HepG2 (cell line): Measurements from ENCODE around the gene C1orf159. TPM values are rescaled to one million over a fixed set of nuclear protein-coding genes. Genes with fewer than 3 reads are reported as not detected.
A peak's percentile ranks its signal among the peaks of the same experiment; 100 is the strongest.

ENCODE experiments used
- GATAD2A ChIP-seq: IDR thresholded peaks from 2 replicates; pipeline ENCODE4 v1.6.1; 2016
- HCFC1 ChIP-seq: fragments of 150-350 bp; IDR thresholded peaks from 2 replicates; pipeline ENCODE4 v1.6.1; 2014; ENCODE audit warnings: low read depth, low read length
- ISL2 ChIP-seq: sonication (generic); formaldehyde crosslinking; IDR thresholded peaks from 2 replicates; pipeline ENCODE4 v1.5.0; 2020; ENCODE audit warnings: missing genetic modification reagents
- KDM5A ChIP-seq: fragments of 200-600 bp; sonication (generic); IDR thresholded peaks from 2 replicates; pipeline ENCODE4 v1.7.0; 2018; ENCODE audit warnings: antibody characterized with exemption, mild to moderate bottlenecking, low read length, borderline replicate concordance
- MTF1 ChIP-seq: sonication (generic); formaldehyde crosslinking; IDR thresholded peaks from 2 replicates; pipeline ENCODE4 v1.5.0; 2020; ENCODE audit warnings: missing genetic modification reagents
- POGK ChIP-seq: sonication (generic); formaldehyde crosslinking; conservative IDR thresholded peaks from 2 replicates; pipeline ENCODE4 v1.8.0; 2022; ENCODE audit warnings: mild to moderate bottlenecking, moderate library complexity, missing genetic modification reagents
- PPARG ChIP-seq: conservative IDR thresholded peaks from 2 replicates; pipeline ENCODE4 v1.6.1; 2016; ENCODE audit warnings: missing biosample characterization, missing genetic modification reagents
- RBAK ChIP-seq: sonication (generic); formaldehyde crosslinking; IDR thresholded peaks from 2 replicates; pipeline ENCODE4 v1.5.1; 2020; ENCODE audit warnings: mild to moderate bottlenecking, missing genetic modification reagents
- REPIN1 ChIP-seq: sonication (generic); formaldehyde crosslinking; IDR thresholded peaks from 2 replicates; pipeline ENCODE4 v1.8.0; 2022; ENCODE audit warnings: missing genetic modification reagents, low read depth, mild to moderate bottlenecking, borderline replicate concordance
- REXO4 ChIP-seq: sonication (generic); formaldehyde crosslinking; IDR thresholded peaks from 2 replicates; pipeline ENCODE4 v1.8.0; 2022; ENCODE audit warnings: missing genetic modification reagents, mild to moderate bottlenecking, borderline replicate concordance
- RFX1 ChIP-seq: fragments of 450-650 bp; IDR thresholded peaks from 2 replicates; pipeline ENCODE4 v1.6.1; 2017
- SALL1 ChIP-seq: sonication (generic); formaldehyde crosslinking; IDR thresholded peaks from 2 replicates; pipeline ENCODE4 v1.8.0; 2022; ENCODE audit warnings: mild to moderate bottlenecking, missing genetic modification reagents
- SSRP1 ChIP-seq: IDR thresholded peaks from 2 replicates; pipeline ENCODE4 v1.6.1; 2016; ENCODE audit warnings: control low read depth
- U2AF2 ChIP-seq: fragments of 200-400 bp; formaldehyde crosslinking; IDR thresholded peaks from 2 replicates; pipeline ENCODE4 v1.6.1; 2017; ENCODE audit warnings: low read depth, mild to moderate bottlenecking, low read length
- ZBTB8A ChIP-seq: sonication (generic); formaldehyde crosslinking; IDR thresholded peaks from 2 replicates; pipeline ENCODE4 v1.4.0; 2020; ENCODE audit warnings: mild to moderate bottlenecking, low read depth, missing genetic modification reagents, borderline replicate concordance
- ZFX ChIP-seq: sonication (generic); formaldehyde crosslinking; IDR thresholded peaks from 2 replicates; pipeline ENCODE4 v1.4.0; 2020; ENCODE audit warnings: mild to moderate bottlenecking, low read depth, missing genetic modification reagents, moderate library complexity
- ZNF143 ChIP-seq: sonication (generic); formaldehyde crosslinking; IDR thresholded peaks from 2 replicates; pipeline ENCODE4 v1.4.0; 2020; ENCODE audit warnings: missing genetic modification reagents
- ZNF160 ChIP-seq: sonication (generic); formaldehyde crosslinking; IDR thresholded peaks from 2 replicates; pipeline ENCODE4 v1.8.0; 2022; ENCODE audit warnings: mild to moderate bottlenecking, inconsistent platforms, missing genetic modification reagents
- ZNF563 ChIP-seq: sonication (generic); formaldehyde crosslinking; IDR thresholded peaks from 2 replicates; pipeline ENCODE4 v1.8.0; 2022; ENCODE audit warnings: mild to moderate bottlenecking, moderate library complexity, missing genetic modification reagents
- ZZZ3 ChIP-seq: sonication (generic); formaldehyde crosslinking; IDR thresholded peaks from 2 replicates; pipeline ENCODE4 v1.4.0; 2020; ENCODE audit warnings: missing genetic modification reagents, mild to moderate bottlenecking, borderline replicate concordance
- polyA plus RNA-seq, 8 experiments: library from polyadenylated mRNA; depleted of rRNA in 3 of 8; stranded (reverse) in 7 of 8; unstranded in 1 of 8; fragments of >200 nt; fragmentation: Illumina TruSeq in 4 of 8; extraction: Trizol in 4 of 8; gene quantifications; 2 replicates each; pipeline versions ENCODE4 v1.2.1 to v1.2.3, GENCODE V29; 2011 to 2016; ENCODE audit warnings: low read depth in 4 of 8, missing spikeins in 1 of 8, mixed read lengths in 1 of 8; ENCODE audit not compliant: insufficient read depth in 1 of 8
- total RNA-seq, 5 experiments: library from RNA; depleted of rRNA; stranded (reverse); fragments of >200 nt; fragmentation: Illumina TruSeq; extraction: Trizol; gene quantifications; 2 replicates each; pipeline ENCODE4 v1.2.3, GENCODE V29; 2016; ENCODE audit warnings: low read depth in 1 of 5
- TF ChIP-seq, protein P1 (sequence below): sonication (generic); formaldehyde crosslinking; IDR thresholded peaks from 2 replicates; pipeline ENCODE4 v1.5.1; 2020; ENCODE audit warnings: mild to moderate bottlenecking, missing genetic modification reagents, moderate library complexity
- TF ChIP-seq, protein P2 (sequence below): IDR thresholded peaks from 2 replicates; pipeline ENCODE4 v1.6.1; 2018; ENCODE audit warnings: missing genetic modification reagents, mild to moderate bottlenecking, missing compliant biosample characterization

Gene C1orf159
- total and polyA plus RNA-seq, 2 of the 13 experiments (the other 11 are each of a cell fraction or from before 2014, with no cell fraction given) = 3.8 to 6.7 TPM

DNA sequence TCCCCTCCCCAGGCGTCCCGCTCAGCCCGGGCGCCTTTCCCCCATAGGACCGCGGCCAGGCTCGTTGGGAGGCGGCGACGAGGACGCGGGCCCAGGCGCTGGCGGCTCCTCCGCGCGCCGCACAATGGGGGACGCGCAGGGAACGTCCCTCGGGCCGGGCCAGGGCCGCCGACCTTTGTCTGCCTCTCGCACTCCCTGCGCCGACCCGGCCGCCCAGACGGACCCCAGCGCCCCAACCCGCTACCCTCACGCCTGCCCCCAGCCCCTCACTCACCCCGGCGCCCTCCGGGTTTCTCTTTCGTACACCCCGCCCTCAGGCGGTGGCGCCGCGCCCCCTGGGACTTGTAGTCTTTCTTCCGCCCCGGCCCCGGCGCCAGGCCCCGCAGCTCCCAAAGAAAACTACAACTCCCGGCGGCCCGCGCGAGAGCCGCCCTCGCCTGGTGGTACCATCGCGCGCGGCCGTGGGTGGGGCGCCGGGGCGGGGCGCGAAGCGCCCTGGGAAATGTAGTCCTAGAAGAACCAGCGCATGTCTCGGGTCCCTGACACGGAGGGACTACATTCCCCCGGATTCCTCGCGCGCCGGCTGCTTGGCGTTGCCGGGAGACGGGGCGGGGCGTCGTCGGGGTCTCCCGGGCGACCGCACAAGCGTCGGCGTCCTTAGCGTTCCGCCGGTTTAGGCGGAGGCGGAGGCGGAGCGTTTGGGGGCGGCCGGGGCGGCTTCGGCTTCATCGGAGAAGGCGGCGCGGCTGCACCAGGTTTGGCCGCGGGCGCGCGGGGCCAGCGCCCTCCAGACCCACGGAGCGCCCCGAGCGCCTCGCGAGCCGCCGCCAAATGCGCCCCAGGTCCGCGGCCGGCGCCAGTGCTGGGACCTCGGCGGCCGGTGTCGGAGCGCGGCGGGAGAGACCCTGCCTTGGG is at the start of gene C1orf159 (continued):
- TF ChIP-seq RFX1 (peak; percentile 99), REXO4 (CRISPR knock-in tag) (no peak), ISL2 (0 out of 2 replicates have a peak, but pooled peaks have one; percentile 53), PPARG (CRISPR knock-in tag) (0 out of 2 replicates have a peak, but pooled peaks have one; percentile 34), ZNF143 (CRISPR knock-in tag) (peak; percentile 96), ZBTB8A (CRISPR knock-in tag) (no peak), RBAK (CRISPR knock-in tag) (no peak), MTF1 (CRISPR knock-in tag) (no peak), ZFX (CRISPR knock-in tag) (peak; percentile 34; the same call in 1 of the 2 replicates), ZNF160 (CRISPR knock-in tag) (peak; percentile 55; the same call in 1 of the 2 replicates), KDM5A (peak; percentile 63; the same call in 1 of the 2 replicates), SALL1 (peak; percentile 60), ZZZ3 (no peak), GATAD2A (CRISPR knock-in tag) (peak; percentile 19; the same call in 1 of the 2 replicates), REPIN1 (no peak), U2AF2 (peak; percentile 43; the same call in 1 of the 2 replicates), POGK (CRISPR knock-in tag) (peak; percentile 60; the same call in 1 of the 2 replicates), ZNF563 (CRISPR knock-in tag) (peak; percentile 31; the same call in 1 of the 2 replicates), HCFC1 (peak; percentile 97), SSRP1 (CRISPR knock-in tag) (no peak)
- TF ChIP-seq, protein P1, sequence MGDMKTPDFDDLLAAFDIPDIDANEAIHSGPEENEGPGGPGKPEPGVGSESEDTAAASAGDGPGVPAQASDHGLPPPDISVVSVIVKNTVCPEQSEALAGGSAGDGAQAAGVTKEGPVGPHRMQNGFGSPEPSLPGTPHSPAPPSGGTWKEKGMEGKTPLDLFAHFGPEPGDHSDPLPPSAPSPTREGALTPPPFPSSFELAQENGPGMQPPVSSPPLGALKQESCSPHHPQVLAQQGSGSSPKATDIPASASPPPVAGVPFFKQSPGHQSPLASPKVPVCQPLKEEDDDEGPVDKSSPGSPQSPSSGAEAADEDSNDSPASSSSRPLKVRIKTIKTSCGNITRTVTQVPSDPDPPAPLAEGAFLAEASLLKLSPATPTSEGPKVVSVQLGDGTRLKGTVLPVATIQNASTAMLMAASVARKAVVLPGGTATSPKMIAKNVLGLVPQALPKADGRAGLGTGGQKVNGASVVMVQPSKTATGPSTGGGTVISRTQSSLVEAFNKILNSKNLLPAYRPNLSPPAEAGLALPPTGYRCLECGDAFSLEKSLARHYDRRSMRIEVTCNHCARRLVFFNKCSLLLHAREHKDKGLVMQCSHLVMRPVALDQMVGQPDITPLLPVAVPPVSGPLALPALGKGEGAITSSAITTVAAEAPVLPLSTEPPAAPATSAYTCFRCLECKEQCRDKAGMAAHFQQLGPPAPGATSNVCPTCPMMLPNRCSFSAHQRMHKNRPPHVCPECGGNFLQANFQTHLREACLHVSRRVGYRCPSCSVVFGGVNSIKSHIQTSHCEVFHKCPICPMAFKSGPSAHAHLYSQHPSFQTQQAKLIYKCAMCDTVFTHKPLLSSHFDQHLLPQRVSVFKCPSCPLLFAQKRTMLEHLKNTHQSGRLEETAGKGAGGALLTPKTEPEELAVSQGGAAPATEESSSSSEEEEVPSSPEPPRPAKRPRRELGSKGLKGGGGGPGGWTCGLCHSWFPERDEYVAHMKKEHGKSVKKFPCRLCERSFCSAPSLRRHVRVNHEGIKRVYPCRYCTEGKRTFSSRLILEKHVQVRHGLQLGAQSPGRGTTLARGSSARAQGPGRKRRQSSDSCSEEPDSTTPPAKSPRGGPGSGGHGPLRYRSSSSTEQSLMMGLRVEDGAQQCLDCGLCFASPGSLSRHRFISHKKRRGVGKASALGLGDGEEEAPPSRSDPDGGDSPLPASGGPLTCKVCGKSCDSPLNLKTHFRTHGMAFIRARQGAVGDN = peak; percentile 62; the same call in 1 of the 2 replicates
- TF ChIP-seq, protein P2, sequence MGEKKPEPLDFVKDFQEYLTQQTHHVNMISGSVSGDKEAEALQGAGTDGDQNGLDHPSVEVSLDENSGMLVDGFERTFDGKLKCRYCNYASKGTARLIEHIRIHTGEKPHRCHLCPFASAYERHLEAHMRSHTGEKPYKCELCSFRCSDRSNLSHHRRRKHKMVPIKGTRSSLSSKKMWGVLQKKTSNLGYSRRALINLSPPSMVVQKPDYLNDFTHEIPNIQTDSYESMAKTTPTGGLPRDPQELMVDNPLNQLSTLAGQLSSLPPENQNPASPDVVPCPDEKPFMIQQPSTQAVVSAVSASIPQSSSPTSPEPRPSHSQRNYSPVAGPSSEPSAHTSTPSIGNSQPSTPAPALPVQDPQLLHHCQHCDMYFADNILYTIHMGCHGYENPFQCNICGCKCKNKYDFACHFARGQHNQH = peak; percentile 57; the same call in 1 of the 2 replicates
